Left lobe of liver (tissue), 2 donors: ENCODE results near the gene ARSA. TPM values are rescaled to one million over a fixed set of nuclear protein-coding genes. Genes with fewer than 3 reads are reported as not detected.
A peak's percentile ranks its signal among the peaks of the same experiment; 100 is the strongest.
"Not testable (repeated sequence)": the region's sequence is repeated elsewhere in the genome, so short reads cannot be mapped to it uniquely, and the experiment has no call there.

Experiments
- ATAC-seq: fragments of 200-7000 bp; cut with Tn5 transposase; one replicate; pipeline ENCODE4 v1.9.1; 2020; ENCODE audit warnings: mild to moderate bottlenecking, moderate library complexity
- DNase-seq: peaks from one replicate; pipeline ENCODE4 v3.0.0-alpha.2; 2020; ENCODE audit warnings: low spot score
- total RNA-seq: library from RNA; stranded (reverse); gene quantifications from one replicate; pipeline ENCODE4 v1.2.1, GENCODE V29; 2021
- donor health status: DM: no; HTN: no; CAD: no; lungs with moderate emphysema.
- donor health status: DM: no; HTN: yes; CAD: no.

Gene ARSA
- total RNA-seq, 1 donor from 2014 or later = 49.0 TPM

DNA sequence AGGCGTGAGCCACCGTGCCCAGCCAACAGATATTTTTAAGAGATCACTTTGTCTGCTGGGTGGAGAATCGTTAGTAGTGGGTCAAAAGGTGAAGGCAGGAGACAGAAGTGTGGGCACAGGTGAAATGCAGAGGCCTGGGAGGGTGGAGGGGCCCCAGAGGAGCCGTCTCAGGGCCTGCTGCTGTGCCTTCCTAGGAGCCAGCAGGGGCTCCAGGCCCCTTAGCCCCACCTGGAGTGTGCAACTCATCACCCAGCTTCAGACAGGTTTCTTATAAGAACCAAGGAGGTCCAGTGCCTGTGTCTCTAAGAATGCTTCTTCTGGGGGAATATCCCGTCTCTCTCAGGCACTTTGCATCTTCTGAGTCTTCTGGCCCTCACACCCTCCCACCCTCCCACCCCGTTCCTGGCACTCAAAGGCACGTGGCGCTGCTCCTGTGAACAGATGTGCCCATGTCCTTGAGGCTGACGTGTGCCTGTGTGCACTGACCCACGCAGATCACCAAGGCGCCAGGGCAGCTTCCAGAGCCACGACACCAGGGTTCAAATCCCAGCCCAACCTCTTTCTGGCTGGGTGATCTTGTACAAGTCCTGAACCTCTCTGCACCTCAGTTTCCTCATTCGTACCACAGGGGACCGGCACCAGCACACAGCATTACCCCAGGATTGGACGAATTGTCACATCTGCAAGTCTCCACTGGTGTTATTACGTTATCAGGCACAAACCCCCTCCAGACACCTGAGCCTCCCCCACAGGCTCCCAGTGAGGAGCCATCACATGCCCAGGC is 3.4 kb downstream of the ARSA start:
- ATAC-seq (no peak), DNase-seq (no peak)

DNA sequence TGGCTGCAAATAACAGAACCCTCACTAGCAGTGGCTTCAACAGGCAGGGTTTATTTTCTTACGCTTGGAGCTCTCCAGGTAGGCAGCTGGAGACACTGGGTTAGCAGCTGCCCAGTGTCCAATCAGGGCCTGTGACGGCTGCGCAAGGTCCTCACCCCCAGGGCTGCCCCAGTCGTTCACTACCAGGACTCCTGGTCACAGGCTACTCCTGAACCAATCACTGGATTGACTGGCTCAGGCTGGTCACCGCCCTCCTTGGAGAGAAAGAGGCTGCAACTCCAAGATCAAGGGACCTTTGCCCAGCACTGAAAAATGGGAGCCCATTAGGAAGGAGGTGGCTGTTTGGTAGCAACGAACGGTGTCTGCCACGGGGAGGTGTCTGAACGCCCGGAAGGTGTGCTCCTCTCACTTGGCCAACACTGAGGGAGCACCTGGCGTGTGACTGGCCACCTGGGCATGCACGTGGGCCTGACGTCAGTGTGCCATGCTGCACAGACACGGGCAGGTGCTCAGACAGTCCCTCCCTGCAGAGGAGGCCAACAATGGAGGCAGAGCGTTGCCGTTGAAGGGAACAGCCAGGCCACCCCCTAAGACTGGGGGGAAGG is 5.1 kb downstream of the ARSA start:
- ATAC-seq (peak; percentile 83), DNase-seq (peak; percentile 91)

DNA sequence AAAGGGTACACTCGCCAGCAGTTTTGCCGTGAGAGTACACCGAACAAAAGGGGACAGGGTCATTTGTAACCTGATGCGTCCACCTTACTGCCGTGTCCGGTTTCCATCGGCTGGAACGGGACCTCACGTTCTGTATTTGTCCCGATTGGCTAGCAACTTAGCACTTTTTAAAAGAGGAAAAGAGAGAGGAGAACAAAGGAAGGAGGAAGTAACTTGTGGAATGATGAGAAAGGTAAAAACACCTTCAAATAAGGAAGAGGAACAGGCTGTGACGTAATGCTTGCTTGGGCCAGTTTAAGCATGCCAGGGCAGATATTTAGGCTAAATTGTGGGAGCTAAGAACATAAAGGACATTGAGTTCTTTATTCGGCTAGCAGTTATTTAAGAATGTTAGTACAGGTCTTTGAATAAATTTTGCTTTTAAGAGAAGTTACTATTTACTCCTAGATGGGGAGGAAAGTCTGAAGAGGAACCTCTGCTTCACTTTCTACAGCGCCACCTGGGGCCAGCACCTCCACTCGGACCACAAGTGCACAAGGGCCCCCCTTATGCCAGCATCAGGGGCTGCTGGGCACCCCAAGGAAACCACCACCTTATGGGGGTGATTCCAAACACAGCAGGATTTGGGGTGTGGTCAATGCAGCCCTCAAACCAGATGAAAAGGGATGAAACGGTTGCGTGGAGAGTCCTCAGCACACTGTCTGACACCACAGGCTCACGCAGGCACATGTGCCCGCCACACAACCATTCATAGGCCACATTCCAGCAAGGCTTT is 5.8 kb downstream of the ARSA start:
- ATAC-seq (peak; percentile 30), DNase-seq (no peak)

DNA sequence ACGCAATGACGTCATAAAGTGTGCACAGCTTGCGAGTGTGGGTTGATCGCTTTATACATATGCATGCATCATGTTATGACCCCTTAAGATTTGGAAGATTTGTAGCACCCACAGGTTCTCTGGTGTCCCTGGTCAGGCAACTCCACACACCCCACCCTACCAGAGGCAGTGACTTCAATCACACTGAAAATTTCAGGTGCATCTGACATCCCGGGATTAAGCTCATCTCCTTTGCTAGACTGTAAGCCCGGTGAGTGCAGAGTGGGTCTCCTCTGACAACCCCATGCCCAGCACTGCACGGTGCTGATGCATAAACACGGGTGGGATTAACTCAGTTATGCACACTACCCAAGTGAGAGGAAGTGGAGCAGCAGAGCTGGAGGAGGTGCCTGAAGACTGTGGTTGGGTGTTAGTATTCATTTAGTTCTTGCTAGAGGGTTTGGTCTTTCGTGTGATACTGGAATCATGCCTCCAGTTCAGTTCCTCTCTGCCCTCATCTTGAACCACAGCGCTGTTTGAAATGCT is 6.5 kb downstream of the ARSA start:
- DNase-seq (no peak), ATAC-seq (no peak)

DNA sequence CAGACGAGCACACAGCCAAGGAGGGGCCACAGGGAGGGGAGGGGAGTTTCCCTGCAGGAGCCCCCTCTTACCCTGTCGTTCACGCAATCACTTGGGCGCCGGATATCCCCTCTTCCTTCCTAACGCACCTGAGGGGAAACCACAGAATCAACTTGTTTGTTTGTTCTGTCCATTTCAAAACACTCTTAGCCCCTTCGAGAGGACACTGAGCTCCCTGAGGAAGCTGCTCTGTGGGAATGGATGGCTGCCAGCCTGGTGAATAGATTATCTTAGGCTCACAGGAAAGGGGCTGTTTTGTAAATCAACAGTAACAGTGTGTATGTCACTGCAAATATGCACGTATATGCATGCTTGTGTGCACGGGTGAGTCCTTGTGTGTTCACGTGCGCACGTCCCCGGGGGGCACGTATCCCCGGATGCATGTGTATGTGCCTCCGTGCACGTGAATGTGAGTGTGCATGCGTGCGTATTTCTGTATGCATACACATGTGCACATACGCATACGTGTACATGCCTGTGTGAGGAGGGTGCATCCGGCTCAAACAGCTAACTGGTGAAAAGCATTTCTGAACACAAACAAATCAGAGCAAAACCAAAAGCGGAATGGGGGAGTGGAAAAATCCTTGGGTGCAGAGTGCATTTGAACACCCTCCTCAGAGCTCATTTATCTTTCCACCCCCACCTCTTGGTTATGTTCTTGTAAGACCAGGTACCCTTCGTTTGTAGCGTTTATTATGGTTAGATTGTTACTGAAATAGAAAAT is 7.2 kb downstream of the ARSA start:
- DNase-seq (no peak), ATAC-seq (no peak)

DNA sequence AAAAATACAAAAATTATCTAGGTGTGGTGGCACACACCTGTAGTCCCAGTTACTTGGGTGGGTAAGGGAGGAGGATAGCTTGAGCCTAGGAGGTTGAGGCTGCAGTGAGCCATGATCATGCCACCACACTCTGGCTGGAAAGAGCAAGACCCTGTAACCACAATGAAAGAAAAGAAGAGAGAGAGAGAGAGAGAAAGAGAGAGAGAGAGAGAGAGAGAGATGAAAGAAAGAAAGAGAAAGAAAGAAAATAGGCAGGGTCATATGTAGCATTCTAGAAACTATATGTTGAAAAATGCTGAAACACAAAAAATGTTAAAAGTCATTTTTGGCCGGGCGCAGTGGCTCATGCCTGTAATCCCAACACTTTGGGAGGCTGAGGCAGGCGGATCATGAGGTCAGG is 13.7 kb downstream of the ARSA start:
- not testable (repeated sequence) for ATAC-seq, DNase-seq

DNA sequence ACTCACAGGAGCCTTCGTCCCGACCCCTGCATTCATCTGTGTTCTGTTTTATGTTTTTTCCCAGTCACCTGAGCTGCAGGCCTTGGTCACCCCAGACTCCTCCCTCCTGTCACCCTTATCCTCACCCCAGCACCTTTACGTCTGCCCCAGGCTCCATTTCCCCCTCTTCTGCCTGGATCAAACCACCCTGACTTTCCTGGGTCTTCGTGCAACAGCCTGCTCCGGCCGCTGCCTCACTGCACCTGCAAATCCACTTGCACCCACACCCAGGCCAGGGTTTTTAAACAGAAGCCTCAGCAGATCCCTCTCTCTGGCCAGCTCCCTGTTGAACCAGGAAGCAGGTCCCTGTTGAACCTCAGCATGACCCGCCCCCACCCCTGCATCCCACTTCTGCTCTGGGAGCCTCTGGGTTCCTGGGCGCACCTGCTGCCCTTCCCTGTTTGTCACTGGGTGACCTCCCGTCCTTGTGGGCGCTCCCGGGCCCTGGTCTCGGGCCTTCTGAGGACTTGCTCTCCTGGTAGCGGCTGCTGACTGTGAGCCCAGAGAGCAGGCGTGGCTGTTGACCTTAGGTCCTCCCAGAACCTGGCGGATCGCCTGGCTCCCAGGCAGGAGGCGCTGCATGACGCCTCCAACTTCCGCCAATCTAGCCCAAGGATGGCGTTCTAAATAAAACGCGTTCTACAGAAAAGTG is 14.5 kb downstream of the ARSA start:
- ATAC-seq (peak; percentile 99), DNase-seq (peak; percentile 91)

DNA sequence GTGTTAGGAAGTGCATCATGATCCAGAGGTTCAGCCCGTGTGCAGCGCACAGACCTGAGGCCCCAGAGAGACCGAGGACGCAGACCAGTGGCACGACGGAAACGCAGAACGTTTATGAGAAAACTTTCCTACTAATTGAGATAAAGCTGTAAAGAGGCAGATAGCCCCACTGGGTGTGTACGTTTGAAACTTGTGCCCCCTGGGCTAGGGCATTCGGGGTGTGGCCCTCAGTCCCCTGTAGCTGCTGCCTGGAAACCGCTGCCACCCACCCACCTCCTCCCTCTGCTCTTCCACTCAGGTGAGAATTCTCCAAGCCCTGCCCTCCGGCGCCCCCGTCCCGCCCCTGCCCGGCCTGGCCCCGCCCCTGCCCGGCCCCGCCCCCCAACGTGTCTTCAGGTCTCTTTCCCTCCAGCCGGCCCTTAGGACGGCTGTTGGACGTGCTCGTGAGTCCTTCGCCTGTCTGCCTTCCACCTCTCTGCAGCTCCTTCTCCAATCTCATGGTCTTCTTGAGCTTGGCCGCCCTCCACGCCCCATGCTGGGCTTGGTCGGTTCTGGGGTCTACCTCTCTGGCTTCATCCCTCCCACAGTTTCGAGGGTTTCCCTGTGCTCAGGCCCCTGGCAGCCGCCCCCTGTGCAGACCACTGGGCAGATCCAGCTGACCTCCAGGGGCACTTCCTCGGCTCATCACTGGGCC is 15.3 kb downstream of the ARSA start:
- ATAC-seq = peak; percentile 31
- DNase-seq = no peak

DNA sequence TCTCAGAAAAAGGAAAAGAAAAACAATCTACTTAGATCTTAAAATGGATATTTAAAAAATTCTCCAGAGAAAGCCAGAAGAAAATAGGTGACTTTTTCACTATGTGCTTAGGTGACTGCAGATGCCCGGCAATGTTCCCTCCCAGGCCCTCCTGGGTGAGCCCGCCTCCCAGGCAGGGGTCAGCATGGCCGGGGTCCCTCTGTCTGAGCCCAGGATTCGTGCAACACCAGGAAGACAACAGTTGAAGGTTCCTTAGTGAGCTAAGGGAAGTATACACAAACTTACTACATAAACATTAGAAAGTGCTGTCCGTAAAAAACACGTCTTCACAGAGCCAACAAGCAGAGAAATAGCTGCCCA is 15.8 kb downstream of the ARSA start:
- ATAC-seq (no peak), DNase-seq (no peak)

DNA sequence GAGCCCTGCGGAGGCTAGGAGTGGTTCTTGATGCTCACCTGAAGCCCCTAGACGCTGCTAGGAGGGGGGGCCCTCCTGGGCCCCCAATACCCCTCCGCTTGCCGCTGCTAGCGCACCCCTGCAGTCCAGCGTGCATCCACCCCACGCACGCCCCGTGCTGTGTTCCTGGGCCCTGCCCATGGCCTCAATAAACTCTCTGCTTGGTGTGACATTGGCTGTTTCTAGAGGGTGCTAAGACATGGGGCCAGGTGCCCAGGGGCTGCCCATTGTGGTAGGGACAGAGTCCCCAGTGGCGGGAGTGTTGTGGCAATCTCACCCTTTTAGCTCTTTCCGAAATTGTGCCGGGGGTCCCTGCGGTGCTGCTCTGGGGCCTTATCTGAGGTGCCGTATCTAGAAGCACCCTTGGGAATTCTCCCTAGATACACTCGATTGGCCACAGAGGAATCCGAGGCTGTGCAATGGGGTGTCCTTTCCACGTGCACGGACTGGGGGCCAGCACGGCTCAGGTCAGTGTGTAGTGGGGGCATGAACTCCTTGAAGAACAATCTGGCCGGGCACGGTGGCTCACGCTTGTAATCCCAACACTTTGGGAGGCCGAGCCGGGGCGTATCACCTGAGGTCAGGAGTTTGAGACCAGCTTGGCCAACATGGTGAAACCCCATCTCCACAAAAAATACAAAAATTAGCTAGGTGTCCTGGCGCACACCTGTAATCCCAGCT is 16.5 kb downstream of the ARSA start:
- DNase-seq = no peak
- ATAC-seq = no peak

DNA sequence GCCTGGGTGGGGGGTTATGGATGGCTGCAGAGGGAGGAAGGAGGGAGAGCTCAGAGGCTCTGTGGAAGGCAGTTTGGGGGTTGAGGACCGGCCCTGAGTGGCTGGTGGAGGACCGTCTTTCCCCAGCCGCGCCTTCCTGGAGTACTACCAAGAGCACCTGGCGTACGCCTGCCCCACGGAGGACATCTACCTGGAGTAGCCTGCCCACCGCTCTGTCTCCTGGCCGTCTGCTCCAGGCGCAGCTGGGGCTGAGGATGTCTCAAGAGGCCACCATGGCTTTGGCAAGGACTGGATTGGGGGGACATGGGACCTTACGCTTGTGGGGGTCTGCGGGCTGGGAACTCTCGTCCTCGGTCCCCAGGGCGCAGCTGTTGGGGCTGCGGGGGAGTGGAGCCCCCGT is 17.4 kb downstream of the ARSA start:
- DNase-seq = no peak
- no peak for ATAC-seq

DNA sequence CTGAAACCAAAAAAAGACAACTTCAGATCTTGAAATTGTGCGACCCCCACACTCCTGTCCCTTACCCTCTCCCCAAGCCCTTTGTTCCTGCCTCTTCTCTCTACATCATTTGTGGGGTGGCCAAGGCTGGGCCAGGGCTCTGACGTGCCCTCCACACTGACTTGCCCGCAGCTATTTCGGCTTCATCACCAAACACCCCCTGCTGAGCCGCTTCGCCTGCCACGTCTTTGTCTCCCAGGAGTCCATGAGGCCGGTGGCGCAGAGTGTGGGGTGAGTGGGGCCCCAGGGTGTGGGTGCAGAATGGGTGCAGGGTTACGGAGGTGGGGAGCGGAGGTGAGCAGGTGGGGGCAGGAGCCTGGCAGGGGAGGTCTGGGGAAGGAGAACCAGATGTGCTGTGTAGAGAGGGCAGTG is 17.9 kb downstream of the ARSA start:
- DNase-seq (no peak), ATAC-seq (no peak)

DNA sequence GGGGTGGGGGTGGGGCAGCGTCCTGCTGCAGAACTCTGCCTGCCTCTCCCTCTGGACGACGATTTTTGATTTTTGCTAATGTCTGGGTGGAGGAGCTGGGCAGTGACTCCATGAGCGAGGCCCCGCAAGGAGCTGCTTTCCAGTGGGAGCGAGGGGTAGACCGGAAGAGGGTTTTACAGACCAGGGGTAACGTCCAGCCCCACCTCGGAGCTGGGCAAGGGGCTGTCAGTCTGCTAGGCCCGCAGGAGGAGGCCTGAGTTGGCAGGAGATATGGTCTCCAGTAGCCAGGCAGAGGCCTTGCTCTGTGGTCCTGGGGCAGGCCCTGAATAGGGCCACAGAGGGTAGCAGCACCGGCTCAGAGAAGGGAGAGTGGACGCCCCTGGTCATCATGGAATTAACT is 18.4 kb downstream of the ARSA start:
- ATAC-seq (no peak), DNase-seq (no peak)

DNA sequence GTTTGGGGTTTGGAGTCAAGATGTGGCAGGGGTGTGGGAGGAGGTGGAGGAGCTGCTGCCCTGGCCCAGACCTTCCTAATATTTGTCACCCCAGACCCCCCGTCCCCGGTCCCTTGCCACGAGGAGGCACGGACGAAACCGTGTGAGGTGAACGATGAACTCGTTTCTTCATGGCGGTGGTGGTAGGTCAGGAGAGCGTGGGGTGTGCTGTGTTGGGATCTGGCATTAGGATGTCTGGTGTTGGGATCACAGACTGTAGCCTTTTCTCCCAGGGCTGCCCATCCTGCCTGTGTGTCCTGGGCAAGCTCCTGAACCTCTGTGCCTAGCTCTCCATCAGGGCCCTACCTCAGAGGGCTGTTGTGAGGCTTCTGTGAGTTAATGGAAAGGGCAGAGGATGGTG is 19.0 kb downstream of the ARSA start:
- ATAC-seq = no peak

DNA sequence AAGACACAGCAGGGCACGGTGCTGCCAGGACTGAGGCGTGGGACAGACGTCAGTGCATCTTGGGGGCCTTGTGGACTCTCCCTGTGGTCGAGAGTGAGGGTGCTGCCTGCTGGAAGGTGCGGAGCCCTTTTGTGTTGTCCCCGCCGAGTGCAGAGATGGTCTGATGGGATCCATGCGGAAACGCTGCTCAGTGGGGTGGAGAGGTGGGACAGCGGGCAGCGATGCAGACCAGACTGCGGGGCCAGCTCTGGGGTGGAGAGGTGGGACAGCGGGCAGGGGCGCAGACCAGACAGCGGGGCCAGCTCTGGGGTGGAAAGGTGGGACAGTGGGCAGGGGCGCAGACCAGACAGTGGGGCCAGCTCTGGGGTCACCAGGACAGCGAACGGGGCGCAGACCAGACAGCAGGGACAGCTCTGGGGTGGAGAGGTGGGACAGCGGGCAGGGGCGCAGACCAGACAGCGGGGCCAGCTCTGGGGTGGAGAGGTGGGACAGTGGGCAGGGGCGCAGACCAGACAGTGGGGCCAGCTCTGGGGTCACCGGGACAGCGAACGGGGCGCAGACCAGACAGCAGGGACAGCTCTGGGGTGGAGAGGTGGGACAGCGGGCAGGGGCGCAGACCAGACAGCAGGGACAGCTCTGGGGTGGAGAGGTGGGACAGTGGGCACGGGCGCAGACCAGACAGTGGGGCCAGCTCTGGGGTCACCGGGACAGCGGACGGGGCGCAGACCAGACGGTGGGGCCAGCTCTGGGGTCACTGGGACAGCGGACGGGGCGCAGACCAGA is 19.7 kb downstream of the ARSA start:
- not testable (repeated sequence) for DNase-seq, ATAC-seq

More for the DNA sequence above, 19.0 kb downstream of the ARSA start:
- DNase-seq = no peak

DNA sequence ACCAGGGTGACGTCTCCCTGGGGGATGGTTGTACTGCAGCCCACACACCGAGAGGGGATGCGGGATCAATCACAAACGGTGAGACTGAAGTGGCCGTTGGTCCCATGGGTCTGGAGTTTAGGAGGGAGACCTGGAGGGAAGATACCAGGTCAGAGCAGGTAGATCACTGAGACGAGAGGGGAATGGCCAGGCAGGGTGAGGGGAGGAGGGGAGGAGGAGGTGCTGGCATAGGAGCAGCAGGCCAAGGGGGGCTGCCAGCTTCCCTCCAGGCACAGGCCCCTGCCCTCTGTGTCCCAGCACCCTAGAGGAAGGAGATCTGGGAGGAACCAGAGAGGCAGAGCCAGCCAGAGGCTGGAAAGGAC is 20.3 kb downstream of the ARSA start:
- ATAC-seq (no peak), DNase-seq (no peak)

DNA sequence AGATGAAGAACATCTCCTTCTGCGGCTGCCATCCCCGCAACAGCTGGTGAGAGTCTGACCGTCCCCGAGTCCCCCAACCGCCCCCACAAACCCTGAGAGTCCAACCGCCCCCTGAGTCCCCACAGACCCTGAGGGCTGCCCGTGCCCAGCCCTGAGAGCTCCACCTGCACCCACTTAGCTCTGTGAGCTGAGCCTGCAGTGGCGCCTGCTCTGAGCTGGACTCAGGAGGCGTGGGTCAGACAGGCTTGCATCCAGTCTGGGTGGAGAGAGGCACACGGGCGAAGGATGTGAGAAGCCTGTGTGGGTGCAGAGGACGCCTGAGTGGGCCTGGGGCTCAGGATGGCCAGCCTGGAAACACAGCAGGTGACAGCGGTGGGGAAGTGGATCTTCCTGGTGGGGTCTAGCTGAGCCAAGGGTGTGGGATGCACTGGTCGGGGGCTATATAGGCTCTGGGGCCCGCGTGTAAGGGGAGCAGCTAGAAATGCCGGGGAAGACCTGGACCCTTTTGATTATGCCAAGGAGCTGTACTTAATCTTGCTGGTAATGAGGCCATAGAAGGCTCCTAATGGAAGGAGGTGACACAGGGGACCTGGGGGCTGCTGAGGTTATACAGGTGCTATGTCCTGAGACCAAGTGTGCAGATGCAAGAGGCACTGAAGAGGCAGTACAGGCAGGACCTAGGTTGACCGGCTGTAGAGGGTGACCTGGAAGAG is 20.9 kb downstream of the ARSA start:
- no peak for ATAC-seq
- DNase-seq = no peak
